Stimulated activated CD8-positive, alpha-beta memory T cell treated with anti-CD3 and anti-CD28 coated beads, Interleukin-12 subunit alpha, Interleukin-12 subunit beta, amount 100 ng/mL, for 1 hour (primary cell): Measurements from ENCODE around the gene CYP4F8.
"Not testable (repeated sequence)": the region's sequence is repeated elsewhere in the genome, so short reads cannot be mapped to it uniquely, and the experiment has no call there.

Experiments used
- DNase-seq: peaks from one replicate; pipeline ENCODE4 v3.0.0-alpha.2; 2020; ENCODE audit warnings: low read depth

CYP4F8 gene

GRCh38 chr19:15644816-15645215, 29.8 kb downstream of the CYP4F8 start:
- DNase-seq: no peak

GRCh38 chr19:15649526-15649925, 34.5 kb downstream of the CYP4F8 start:
- DNase-seq: no peak

GRCh38 chr19:15650123-15650522, 35.1 kb downstream of the CYP4F8 start:
- not testable (repeated sequence) for DNase-seq

- DNase-seq: no peak
Measured at GRCh38 chr19:15651791-15652190, 36.8 kb downstream of the CYP4F8 start.

GRCh38 chr19:15652559-15653278, 37.7 kb downstream of the CYP4F8 start:
- DNase-seq: no peak

GRCh38 chr19:15656467-15656866, 41.4 kb downstream of the CYP4F8 start:
- no peak for DNase-seq

- DNase-seq: no peak
Measured at GRCh38 chr19:15663247-15663646, 48.2 kb downstream of the CYP4F8 start.

- DNase-seq: no peak
Measured at GRCh38 chr19:15666186-15666585, 51.2 kb downstream of the CYP4F8 start.

- no peak for DNase-seq
Measured at GRCh38 chr19:15666883-15667282, 51.9 kb downstream of the CYP4F8 start.

- DNase-seq: no peak
Measured at GRCh38 chr19:15669440-15669839, 54.4 kb downstream of the CYP4F8 start.

- no peak for DNase-seq
Measured at GRCh38 chr19:15669891-15670290, 54.9 kb downstream of the CYP4F8 start.

- DNase-seq: no peak
Measured at GRCh38 chr19:15671237-15671821, 56.3 kb downstream of the CYP4F8 start.

- DNase-seq: no peak
Measured at GRCh38 chr19:15671891-15672579, 57.0 kb downstream of the CYP4F8 start.

GRCh38 chr19:15672580-15673175, 57.7 kb downstream of the CYP4F8 start, which contains the start of gene CYP4F12:
Gene CYP4F12, plus strand, starts transcription at chr19:15673087. Its CDS starts 443 bp downstream, at chr19:15673530.
- DNase-seq: no peak

GRCh38 chr19:15673176-15673654, 58.2 kb downstream of the CYP4F8 start:
- DNase-seq: no peak

- DNase-seq: no peak
Measured at GRCh38 chr19:15675560-15675959, 60.5 kb downstream of the CYP4F8 start.

- DNase-seq: no peak
Measured at GRCh38 chr19:15679089-15679488, 64.1 kb downstream of the CYP4F8 start.

GRCh38 chr19:15679865-15680264, 64.8 kb downstream of the CYP4F8 start:
- not testable (repeated sequence) for DNase-seq
